ENCODE measurements around the gene TRIM29. TPM values are rescaled to one million over a fixed set of nuclear protein-coding genes. Genes with fewer than 3 reads are reported as not detected.

The TRIM29 gene
- total RNA-seq, 1 experiment from 2014 or later, result not detected

GRCh38 chr11:120141113-120141767, 3.3 kb upstream of the TRIM29 start:
- no peaks in the 10 kb centered on the region for H3K79me2 ChIP-seq (ENCODE audit: insufficient read depth, low read length)
- no peak overlapping the region for H2AK5ac ChIP-seq (ENCODE audit: insufficient read length, low read length)
- H3K9me3 ChIP-seq (ENCODE audit: control insufficient read depth, low read depth, low read length), result no peaks in the 10 kb centered on the region
- H2BK15ac ChIP-seq (ENCODE audit: low read depth, low read length), result no peak overlapping the region
- H4K91ac ChIP-seq (ENCODE audit: insufficient read length, low read depth, low read length), result no peak overlapping the region
- DNase-seq, result peak; percentile 17
- no peaks in the 10 kb centered on the region for H3K27me3 ChIP-seq (ENCODE audit: insufficient read depth, low read length)
- H3K4me1 ChIP-seq (ENCODE audit: insufficient read depth, low read length), result no peaks in the 10 kb centered on the region
- no peak overlapping the region for H4K8ac ChIP-seq (replicated peaks; ENCODE audit: insufficient read length, low read depth, low read length)
- no peak overlapping the region for H3K27ac ChIP-seq (ENCODE audit: insufficient read length, low read depth, low read length)
- Mint-ChIP-seq H3K9me3 (no peaks in the 10 kb centered on the region), H3K4me1 (peaks cover 10 to 16% of the 10 kb centered on the region in 2 experiments), H3K36me3 (ENCODE audit: insufficient read depth in 1 of 3, low read depth in 3 of 3) (no peaks in the 10 kb centered on the region; a peak in 1 of 7 replicates), H3K27ac (no peak overlapping the region), H3K4me3 (no peak overlapping the region), H3K27me3 (ENCODE audit: low read depth) (peaks cover 61% of the 10 kb centered on the region)
- H3K23me2 ChIP-seq (ENCODE audit: insufficient read length, low read depth, low read length, poor library complexity, severe bottlenecking), result no peaks in the 10 kb centered on the region
- no peak overlapping the region for H2BK5ac ChIP-seq (ENCODE audit: insufficient read length, low read length)
- WGBS (ENCODE audit: extremely low coverage, insufficient read length, low lambda C conversion rate), result no CpG with 5 or more reads among the region's 5 CpGs
- no peak overlapping the region for H3K18ac ChIP-seq (ENCODE audit: insufficient read length, low read depth, low read length)
- H3K14ac ChIP-seq (ENCODE audit: insufficient read depth, low read length), result no peak overlapping the region
- H3K79me1 ChIP-seq (ENCODE audit: insufficient read depth, low read depth, low read length, poor library complexity, severe bottlenecking), result no peaks in the 10 kb centered on the region
- no peak overlapping the region for H2BK120ac ChIP-seq (ENCODE audit: low read depth, low read length, poor library complexity, severe bottlenecking)
- no peak overlapping the region for H2BK12ac ChIP-seq (ENCODE audit: insufficient read length, low read depth, low read length)
- no peak overlapping the region for H3K4me2 ChIP-seq (ENCODE audit: insufficient read depth, insufficient read length, low read length)
- TF ChIP-seq CTCF (conservative IDR thresholded peaks at IDR 0.05), result no peak
- H3K4ac ChIP-seq (ENCODE audit: low read depth, low read length), result no peak overlapping the region
- no peak overlapping the region for H2BK20ac ChIP-seq (ENCODE audit: low read depth, low read length, poor library complexity, severe bottlenecking)
- no peak overlapping the region for H2AFZ ChIP-seq (ENCODE audit: low read length)
- H3T11ph ChIP-seq (ENCODE audit: low read length), result no peak overlapping the region
- H3K9ac ChIP-seq (ENCODE audit: extremely low read depth, insufficient read length, low read length), result no peak overlapping the region
- peaks cover 2% of the 10 kb centered on the region for H4K20me1 ChIP-seq (ENCODE audit: control insufficient read depth, insufficient read depth, insufficient read length)
- no peak overlapping the region for H3K23ac ChIP-seq (ENCODE audit: insufficient read length, low read depth, low read length)
- no peak overlapping the region for H4K5ac ChIP-seq (ENCODE audit: insufficient read length, low read depth, low read length)
- no peak overlapping the region for H3K56ac ChIP-seq (ENCODE audit: insufficient read length, low read depth, low read length)

Data from H9 (cell line).